HG02973 (cell line): ENCODE results near the gene SYNPO2.
"Not testable (repeated sequence)": the region's sequence is repeated elsewhere in the genome, so short reads cannot be mapped to it uniquely, and the experiment has no call there.

ENCODE experiments used
- ATAC-seq: cut with Tn5 transposase; IDR thresholded peaks from one replicate; pipeline ENCODE4 v1.9.1; 2021; ENCODE audit warnings: moderate library complexity; ENCODE audit not compliant: unreplicated experiment

SYNPO2 gene

GRCh38 chr4:118995693-118996391 is 107.2 kb downstream of the SYNPO2 start:
- no peak for ATAC-seq

- no peak for ATAC-seq
These were observed 108.9 kb downstream of the SYNPO2 start for GRCh38 chr4:118997601-118998000.

DNA sequence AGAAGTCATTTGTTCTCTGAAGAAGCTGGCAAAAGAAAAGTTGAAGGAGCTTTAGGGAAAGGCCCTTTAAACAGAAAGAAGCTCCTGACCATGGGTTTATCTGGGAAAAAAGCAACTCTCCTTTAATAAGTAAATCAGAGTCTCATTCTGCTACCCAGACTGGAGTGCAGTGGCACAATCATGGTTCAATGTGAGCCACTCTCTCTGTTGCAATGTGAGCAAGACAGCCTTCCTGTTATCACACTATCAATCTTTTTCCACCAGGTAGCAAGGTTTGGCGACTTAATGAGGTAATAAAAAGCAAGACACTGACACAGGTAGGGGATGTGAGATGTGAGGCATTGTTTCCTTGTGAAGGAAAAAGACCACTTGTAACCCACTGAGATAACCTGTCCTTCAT is 111.3 kb downstream of the SYNPO2 start:
- ATAC-seq: no peak

- no peak for ATAC-seq
These were observed 111.7 kb downstream of the SYNPO2 start for GRCh38 chr4:119000400-119000799.

DNA sequence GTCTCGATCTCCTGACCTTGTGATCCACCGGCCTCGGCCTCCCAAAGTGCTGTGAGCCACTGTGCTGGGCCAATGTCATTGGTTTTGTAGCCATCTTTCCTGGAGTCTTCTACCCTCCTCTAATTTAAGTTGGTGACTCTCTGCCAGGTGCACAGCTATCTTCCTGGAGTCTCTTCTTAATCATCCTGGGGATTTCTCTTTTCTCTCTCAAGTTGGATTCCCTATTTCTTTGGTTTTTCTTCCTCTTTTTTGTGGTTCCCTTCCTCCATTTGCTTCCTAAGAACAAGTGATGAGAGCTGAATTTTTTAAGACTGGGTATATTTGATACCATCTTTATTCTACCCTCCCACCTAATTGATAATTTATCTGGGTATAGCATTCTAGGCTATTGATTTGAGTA is 113.8 kb downstream of the SYNPO2 start:
- ATAC-seq: no peak

- not testable (repeated sequence) for ATAC-seq
These were observed 114.3 kb downstream of the SYNPO2 start for GRCh38 chr4:119003001-119003400.

DNA sequence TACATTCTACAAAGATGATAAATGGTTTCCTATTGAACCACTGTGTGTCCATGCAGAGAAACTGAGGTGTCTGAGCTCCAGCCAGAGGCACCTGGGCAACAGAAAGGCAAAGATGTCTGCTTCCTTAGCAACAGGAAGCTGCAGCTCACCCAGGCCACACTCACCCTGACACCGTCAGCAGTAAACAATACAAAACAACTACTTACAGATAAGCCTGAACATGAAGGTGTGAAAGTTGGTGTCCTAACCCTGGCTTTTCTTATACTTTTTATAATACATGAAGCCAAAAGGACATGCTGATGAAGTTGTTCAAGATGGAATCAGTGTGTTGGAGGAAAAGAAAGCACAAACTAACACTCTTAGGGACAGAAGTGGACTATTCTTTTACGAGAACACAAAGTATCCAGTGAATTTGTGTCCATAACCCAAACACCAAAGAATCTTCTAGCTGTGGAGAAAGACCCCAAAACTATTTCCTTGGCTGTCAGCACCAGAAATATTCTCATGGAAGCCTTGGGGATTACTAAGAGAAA is 117.3 kb downstream of the SYNPO2 start:
- ATAC-seq: no peak

GRCh38 chr4:119008761-119009160 is 120.1 kb downstream of the SYNPO2 start:
- ATAC-seq: no peak

DNA sequence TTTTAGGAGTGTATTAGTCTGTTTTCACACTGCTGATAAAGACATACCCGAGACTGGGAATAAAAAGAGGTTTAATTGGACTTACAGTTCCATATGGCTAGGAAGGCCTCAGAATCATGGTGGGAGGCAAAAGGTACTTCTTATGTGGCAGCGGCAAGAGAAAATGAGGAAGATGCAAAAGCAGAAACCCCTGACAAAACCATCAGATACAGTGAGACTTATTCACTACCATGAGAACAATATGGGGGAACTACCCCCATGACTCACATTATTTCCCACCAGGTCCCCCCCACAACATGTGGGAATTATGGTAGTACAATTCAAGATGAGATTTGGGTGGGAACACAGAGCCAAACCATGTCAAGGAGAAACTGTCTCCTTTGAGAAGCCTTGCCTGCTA is 121.6 kb downstream of the SYNPO2 start:
- not testable (repeated sequence) for ATAC-seq

GRCh38 chr4:119010909-119011606 is 122.4 kb downstream of the SYNPO2 start:
- ATAC-seq: no peak

DNA sequence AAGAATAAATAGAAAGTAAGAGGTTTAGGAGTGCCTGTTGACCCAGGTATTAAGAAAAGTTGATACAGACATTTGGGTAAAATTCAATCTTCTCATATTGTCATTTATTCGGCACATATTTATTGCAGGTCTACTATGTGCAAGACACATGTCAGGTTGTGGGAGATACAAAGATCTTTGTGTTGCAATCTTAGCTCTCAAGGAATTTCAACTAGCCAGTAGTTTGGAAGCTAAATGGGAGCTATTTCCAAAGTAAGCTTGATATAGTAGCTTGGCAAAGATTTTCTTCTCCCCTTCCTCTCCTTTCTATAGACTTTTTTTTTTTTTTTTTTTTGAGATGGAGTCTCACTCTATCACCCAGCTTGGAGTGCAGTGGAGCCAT is 122.9 kb downstream of the SYNPO2 start:
- ATAC-seq: no peak

DNA sequence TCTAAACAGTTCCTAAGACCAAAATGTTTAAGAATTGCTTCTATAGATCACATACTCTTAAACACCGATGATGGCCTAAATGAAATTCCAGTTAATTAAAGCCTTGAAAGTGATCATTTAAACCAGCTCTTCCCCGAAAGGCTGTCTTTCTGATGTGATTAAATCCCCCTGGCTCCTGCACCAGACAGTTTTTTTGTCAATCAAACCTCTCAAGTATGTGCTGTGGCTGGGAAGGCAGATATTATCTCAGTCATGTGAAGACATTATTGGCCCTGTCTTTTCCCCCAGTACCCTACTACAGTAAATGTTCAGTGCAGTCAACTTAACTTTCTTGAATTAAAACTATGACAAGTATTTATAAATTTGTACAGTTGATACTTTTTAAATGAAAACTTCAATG is 126.0 kb downstream of the SYNPO2 start:
- no peak for ATAC-seq

DNA sequence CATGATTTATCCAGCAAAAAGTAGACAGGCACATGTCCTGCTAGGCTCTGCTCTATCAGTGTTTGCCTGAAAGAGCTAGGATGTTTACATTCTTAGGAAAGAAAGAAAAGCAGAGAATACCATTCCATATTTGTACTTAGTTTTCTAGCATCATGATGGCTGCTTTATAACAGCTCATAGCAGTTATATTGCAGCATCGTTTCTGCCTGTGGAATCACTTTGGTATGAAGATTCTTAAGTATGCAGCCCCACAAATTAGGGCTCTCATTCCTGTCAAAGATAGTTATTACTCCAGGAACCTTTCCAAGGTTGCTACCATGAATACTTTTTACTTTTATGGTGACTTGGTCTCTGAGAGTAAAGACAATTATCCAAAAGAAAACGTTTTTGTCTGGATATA is 128.0 kb downstream of the SYNPO2 start:
- no peak for ATAC-seq

- ATAC-seq: no peak
These were observed 129.0 kb downstream of the SYNPO2 start for GRCh38 chr4:119017636-119018035.

DNA sequence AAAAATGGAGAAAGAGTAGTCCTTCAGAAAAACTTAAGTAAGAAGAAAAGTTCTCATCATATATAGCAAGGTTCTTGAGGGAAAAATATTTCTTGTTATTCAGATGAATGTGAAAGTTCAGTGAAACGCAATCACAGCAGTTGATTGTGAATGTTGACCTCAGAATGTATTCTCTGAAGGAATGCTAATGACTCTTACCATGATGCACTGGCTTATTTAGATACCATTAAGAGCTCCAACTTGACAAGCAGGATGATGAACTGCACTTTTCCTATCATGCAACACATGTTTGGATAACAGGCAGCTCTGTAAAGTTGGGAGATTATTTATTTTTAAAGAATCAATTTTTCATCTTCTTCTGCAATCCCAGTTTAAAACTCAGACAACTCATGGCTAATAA is 131.5 kb downstream of the SYNPO2 start:
- no peak for ATAC-seq

DNA sequence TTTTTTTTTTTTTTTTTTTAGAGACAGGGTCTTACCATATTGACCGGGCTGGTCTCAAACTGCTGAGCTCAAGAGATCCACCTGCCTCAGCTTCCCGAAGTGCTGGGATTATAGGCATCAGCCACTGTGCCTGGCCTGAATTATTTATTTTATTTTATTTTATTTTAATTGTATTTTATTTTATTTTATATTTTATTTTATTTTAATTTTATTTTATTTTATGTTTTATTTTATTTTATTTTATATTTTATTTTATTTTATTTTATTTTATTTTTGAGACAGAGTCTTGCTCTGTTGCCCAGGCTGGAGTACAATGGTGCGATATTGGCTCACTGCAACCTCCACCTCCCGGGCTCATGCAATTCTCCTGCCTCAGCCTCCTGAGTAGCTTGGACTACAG is 133.9 kb downstream of the SYNPO2 start:
- not testable (repeated sequence) for ATAC-seq

DNA sequence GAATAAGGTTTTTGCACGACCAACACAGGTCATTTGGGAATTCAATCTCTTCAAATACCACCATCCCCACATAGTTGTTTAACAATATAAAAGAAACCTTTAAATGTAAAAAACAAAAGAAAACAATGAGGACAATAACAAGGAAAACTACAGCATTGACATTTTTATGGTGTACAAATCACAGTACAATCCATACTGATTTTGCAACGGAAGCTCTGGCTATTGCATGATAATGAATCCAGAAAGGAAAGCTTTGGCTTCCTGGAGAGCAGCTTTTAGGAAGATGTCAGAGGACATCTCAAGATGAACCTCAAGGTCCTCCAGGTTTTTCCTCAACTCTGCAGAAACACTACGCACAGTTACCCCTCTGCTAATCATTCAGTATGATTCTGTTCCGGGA is 135.4 kb downstream of the SYNPO2 start:
- no peak for ATAC-seq

DNA sequence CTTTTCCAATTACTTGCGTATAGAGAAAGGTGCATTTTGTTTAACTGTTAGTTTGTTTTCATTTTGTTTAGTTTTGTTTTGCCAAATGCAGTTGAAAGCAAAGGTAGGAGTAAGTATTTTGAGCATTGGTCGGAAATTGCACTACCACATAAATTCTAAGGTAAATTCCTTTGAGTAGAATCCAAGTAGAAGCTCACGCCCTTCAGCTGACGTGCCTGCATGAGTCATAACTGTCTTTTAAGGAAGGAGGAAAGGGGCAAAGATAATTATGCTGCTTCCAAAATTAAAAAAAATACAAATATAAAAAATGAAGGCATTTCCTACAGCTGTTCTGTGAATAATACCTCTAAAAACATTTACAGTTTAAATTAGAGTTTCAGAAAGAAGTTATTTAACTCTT is 136.8 kb downstream of the SYNPO2 start:
- no peak for ATAC-seq

GRCh38 chr4:119025916-119026661 is 137.4 kb downstream of the SYNPO2 start:
- no peak for ATAC-seq

GRCh38 chr4:119026662-119027444 is 138.2 kb downstream of the SYNPO2 start:
- no peak for ATAC-seq

DNA sequence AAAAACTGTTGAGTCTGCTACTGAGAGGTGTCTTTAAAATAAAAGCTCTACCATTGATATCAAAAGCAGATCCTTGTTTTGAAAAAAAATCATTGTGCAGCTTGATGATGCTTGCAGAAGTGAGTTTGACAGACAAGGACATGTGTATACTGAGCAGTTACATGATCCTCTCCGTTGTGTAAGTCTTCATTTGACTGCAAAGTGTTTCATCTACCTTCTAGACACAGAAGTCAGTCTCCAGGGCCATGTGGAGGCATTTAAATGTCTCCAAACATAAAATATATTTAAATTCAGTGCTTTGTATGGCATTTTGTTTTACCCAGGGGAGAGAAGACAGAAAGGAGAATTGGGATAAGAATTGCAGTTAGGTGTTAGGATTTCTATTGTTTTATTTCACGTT is 139.2 kb downstream of the SYNPO2 start:
- no peak for ATAC-seq
